GM23248 (cell line): ENCODE results near the gene CERS5.

Source experiments
- EZH2 ChIP-seq: fragments of 200-600 bp; sonication (generic); IDR thresholded peaks from 2 replicates; pipeline ENCODE4 v1.6.1; 2018; ENCODE audit warnings: antibody characterized with exemption, mild to moderate bottlenecking; ENCODE audit not compliant: insufficient read depth, poor library complexity, severe bottlenecking
- EZH2phosphoT487 ChIP-seq: fragments of 200-600 bp; sonication (generic); IDR thresholded peaks from 2 replicates; pipeline ENCODE4 v1.6.1; 2018; ENCODE audit warnings: antibody characterized with exemption, moderate library complexity, mild to moderate bottlenecking, low read depth; ENCODE audit not compliant: insufficient read depth

DNA sequence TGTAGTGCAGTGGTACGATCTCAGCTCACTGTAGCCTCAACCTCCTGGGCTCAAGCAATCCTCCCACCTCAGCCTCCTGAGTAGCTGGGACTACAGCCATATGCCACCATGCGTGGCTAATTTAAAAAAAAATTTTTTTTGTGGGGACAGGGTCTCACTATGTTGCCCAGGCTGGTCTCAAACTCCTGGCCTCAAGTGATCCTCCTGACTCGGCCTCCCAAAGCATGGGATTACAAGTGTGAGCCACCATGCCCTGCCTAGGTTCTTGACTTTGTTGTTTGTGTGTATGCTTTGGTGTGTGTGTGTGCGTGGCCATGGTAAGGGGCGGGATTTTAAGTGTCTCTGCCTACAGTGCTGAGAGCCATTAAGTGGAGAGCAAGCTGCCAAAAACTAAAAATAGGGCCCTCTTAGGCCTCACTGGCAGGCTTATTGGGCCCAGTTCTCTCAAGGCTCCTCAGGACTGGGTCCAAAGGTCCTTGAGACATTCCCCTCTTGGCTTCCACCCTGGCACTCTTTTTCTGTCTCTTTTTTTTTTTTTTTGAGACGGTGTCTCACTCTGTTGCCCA, 50.0 kb downstream of the CERS5 start:
- TF ChIP-seq EZH2 (no peak), EZH2phosphoT487 (no peak)
